NCI-H82 treated with DMSO at 0.1 percent for 48 hours (cell line): ENCODE measurements around the gene BOC.

ENCODE experiments used
- DNase-seq: peaks from one replicate; lab custom pipeline; 2025; ENCODE audit not compliant: unreplicated experiment; lab: John Stamatoyannopoulos, UW

BOC gene

DNA sequence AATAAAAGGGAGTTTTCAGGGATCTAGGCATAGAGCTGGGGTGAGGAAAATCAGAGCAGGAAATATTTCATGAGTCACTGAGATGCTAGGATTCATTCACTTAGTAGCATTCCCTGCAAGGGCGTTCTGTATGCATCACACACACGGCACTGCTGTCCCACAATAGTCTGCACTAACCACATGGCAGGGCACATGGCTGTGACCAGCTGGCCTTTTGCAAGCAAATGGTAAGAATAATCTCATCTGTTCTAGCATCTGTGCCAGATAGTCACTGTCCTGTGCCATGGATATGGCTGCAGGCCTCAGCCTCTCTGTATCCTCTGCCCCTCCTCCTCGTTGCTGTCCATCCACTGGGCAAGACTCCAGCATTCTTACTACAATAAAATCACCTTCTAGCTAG, 37.8 kb downstream of the BOC start:
- no peak for DNase-seq

DNA sequence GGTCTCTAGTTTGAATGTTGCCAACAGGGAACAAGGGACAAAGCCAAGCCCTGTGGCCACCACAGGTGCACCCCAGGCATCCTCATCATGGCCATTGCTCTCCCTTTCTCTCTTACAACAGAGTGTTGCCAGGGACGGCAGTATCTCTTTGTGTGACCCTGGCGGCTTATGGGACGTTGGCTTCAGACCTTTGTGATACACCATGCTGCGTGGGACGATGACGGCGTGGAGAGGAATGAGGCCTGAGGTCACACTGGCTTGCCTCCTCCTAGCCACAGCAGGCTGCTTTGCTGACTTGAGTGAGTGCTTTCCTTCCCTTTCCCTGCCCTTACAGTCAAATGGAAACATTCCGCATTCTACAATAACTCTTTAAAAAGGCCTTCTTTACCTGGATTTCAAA, 38.2 kb downstream of the BOC start:
- no peak for DNase-seq

DNA sequence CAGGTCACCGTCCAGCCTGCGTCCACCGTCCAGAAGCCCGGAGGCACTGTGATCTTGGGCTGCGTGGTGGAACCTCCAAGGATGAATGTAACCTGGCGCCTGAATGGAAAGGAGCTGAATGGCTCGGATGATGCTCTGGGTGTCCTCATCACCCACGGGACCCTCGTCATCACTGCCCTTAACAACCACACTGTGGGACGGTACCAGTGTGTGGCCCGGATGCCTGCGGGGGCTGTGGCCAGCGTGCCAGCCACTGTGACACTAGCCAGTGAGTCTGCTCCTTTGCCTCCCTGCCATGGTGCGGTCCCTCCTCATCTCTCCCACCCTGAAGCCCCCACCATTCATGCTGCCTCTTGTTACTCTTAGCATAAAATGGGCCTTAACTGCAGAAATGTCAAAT, 39.2 kb downstream of the BOC start:
- no peak for DNase-seq

- DNase-seq, result no peak
These were observed 40.5 kb downstream of the BOC start for GRCh38 chr3:113251817-113252216.

DNA sequence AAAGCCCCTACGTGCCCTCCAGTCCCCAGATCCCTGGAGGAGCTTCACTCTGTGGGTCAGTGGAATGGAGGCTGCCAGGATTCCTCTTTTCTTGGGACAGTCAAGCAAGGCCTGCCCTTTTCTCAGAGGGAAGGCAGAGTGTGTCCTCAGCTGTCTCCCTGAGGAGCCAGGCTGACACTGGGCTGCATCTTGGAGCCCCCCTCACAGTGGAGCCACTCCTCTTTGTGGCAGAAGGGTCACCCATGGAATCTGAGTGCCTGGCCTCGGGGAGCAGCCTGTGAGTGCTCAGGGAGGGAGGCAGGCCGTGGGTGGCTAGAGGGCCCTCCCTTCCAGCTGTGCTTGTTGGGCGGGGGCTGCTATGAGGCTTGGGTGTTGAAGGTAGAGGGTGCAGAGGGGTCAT, 41.2 kb downstream of the BOC start:
- no peak for DNase-seq

GRCh38 chr3:113253702-113254101, 42.3 kb downstream of the BOC start:
- DNase-seq, result no peak

DNA sequence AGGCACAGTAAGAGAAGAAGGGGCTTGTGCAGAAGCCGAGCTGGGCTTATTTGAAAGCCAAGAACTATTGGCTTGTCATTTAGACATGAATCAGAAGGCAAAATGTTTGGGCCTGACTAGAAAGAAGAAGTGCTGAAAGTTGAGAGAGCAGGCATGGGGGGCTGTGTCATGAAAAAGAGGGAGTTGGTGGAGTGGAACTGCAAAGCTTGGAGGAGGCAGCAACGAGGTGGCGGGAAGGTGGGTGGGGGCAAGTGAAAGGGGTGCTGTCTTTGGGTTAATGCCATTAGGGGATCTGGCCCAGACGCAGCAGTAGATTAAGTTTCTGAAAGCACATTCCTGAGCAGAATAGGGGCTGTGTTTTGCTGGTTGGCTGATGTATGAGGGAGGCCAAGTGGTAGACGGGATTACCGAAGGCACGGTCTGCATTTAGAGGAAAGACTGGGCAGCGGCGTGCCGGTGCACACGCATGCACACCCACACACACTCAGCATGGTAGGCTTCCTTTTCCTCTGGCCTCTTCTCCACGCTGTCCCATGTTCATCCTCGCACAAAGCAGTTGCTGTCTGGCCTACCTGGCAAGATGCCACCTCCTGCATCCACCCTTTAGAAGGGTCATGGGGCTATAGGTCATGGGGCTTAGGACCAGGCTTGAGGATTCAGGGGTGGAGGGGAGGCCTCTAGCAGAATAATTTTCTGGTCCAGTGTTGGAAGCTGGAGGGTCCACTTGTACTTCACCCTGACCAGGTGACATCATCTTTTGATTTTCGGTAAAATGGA, 43.0 kb downstream of the BOC start:
- peak; percentile 77 for DNase-seq

- DNase-seq, result no peak
These were observed 43.9 kb downstream of the BOC start for GRCh38 chr3:113255100-113255853.

DNA sequence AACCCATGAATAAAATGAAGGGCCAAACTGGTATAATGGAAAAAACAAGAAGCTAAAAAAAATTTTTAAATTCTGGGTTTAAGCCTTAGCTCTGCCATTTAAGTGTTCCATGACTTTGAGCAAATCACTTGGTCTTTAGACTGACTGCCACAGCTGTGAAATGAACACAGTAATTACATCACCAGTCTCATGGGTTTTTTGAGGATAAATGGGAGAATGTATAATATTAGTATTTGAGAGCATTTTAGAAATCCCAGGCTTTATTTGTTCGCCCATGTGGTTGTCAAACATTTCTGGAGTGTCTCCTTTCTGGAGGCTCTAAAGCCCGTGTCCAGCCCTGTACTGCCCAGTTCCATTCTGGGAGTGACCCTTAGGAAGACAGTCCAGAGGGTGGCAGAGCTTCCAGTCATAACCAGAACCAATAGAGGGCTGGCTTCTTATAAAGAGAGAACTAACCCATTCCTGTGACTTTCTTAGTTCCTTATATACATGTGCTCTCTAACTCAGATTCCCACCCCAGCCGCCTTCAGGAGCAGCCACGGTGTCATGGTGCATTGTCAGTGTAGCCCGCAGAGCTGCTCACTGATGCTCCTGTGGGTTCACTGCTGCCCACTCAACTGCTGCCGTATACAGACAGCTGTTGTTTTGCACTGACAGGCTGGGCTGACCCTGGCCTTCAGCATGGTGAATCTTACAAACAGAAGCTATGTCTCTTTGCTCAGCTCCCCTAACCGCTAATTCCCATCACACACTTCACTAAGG, 44.7 kb downstream of the BOC start:
- no peak for DNase-seq

DNA sequence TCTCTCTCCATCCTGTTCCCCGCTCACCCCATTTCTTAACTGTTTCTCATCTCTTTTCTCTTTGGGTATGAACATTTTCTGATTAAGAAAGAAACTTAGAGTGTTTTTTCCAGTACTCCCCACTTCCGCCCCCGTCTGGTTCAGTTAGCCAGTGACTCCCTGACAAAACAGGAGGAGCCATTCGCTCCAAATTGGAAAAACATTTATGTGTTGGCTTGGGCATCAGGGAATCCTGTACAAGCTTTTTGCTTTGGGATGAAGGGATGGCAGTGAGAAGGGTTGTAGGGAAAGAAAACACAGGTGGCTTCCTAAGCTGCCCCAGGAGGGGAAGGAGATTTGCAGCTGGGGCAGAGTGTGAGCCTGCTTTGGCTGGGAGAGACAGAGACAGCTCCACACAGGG, 47.0 kb downstream of the BOC start:
- no peak for DNase-seq

- no peak for DNase-seq
These were observed 47.8 kb downstream of the BOC start for GRCh38 chr3:113259196-113259595.

GRCh38 chr3:113261063-113261625, 49.8 kb downstream of the BOC start:
- no peak for DNase-seq

DNA sequence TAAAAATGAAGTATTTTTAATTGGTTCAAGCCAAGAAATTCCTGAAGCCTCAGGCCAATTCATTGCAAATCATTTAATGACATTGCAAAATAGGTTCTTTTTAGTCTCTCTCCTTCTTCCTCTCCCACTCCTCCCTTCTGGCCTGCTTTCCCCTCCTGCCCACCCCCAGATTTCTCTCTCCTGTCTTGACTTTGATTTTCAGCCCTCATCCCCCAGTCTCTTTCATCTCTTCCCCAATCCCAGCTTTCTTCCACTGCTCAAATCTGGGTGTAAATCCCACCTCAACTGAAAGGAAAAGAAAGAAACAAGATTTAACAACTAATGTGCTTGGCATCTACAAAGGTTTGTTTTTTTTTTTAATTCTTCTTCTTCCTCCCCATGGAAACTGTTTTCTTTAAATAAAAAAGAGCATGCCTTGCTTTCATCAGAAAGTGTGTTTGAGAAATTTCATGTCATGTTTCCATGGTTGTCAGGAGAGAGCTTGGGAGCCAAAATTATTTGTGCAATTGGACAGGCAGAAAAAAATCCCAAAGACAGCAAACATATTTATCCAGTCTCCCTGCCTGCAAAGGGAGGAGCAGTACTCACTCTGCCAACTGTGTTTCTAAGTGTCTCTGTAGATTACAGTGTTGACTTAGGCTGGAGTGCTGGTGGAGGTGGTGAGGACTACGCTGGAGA, 50.4 kb downstream of the BOC start:
- DNase-seq, result no peak

DNA sequence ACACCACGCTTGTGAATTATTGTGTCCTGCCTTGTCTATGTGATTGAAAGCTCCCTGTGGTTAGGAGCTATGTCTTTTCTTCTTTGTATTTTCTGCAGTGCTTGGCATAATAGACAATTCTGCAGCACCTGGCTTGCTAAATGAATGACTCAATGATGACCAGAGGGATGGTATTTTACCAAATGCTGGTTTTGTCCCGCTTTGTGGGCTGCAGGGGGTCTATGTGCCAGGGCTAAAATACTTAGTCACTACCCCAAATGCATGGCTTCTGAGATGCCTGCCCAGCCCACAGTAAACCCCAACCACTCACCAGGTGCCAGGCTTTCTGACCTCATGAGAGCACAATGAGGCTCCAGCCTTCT, 50.9 kb downstream of the BOC start:
- no peak for DNase-seq

GRCh38 chr3:113263020-113263419, 51.7 kb downstream of the BOC start:
- DNase-seq, result no peak

GRCh38 chr3:113263778-113264177, 52.4 kb downstream of the BOC start:
- no peak for DNase-seq

GRCh38 chr3:113264283-113265131, 53.1 kb downstream of the BOC start:
- peak; percentile 98 for DNase-seq

GRCh38 chr3:113265231-113265630, 53.9 kb downstream of the BOC start:
- no peak for DNase-seq

- no peak for DNase-seq
These were observed 55.4 kb downstream of the BOC start for GRCh38 chr3:113266738-113267137.

- no peak for DNase-seq
These were observed 57.0 kb downstream of the BOC start for GRCh38 chr3:113268311-113268710.
